ENCODE results near the gene GCKR.

The GCKR gene, protein sequence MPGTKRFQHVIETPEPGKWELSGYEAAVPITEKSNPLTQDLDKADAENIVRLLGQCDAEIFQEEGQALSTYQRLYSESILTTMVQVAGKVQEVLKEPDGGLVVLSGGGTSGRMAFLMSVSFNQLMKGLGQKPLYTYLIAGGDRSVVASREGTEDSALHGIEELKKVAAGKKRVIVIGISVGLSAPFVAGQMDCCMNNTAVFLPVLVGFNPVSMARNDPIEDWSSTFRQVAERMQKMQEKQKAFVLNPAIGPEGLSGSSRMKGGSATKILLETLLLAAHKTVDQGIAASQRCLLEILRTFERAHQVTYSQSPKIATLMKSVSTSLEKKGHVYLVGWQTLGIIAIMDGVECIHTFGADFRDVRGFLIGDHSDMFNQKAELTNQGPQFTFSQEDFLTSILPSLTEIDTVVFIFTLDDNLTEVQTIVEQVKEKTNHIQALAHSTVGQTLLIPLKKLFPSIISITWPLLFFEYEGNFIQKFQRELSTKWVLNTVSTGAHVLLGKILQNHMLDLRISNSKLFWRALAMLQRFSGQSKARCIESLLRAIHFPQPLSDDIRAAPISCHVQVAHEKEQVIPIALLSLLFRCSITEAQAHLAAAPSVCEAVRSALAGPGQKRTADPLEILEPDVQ

GRCh38 chr2:27496357-27497287 lies at the start of gene GCKR:
Gene GCKR (plus strand): TSS chr2:27496839. CDS start chr2:27496905, 66 bp downstream.
- DNase-seq: no peak

DNA sequence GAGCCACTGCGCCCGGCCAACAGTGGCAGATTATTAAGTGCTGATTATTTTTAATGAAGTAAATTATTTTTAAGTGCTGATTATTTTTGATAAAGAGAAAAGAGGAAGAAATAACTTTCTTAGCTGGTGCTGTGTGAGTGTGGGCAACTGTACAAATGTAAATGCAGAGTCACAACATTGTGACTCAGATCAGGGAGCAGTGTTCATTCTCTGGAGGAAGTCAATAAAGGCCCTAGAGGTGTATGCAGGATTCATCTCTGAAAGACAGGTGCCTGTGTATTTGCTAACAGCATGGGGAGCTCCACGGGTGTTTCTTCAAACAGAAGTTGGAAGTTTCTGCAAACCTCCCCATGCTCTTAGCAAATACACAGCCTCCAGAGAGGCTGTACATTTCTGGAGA lies 48.3 kb upstream of the GCKR start:
- no peak for DNase-seq

- no peak for DNase-seq
Measured at GRCh38 chr2:27451095-27451494, 45.5 kb upstream of the GCKR start.

DNA sequence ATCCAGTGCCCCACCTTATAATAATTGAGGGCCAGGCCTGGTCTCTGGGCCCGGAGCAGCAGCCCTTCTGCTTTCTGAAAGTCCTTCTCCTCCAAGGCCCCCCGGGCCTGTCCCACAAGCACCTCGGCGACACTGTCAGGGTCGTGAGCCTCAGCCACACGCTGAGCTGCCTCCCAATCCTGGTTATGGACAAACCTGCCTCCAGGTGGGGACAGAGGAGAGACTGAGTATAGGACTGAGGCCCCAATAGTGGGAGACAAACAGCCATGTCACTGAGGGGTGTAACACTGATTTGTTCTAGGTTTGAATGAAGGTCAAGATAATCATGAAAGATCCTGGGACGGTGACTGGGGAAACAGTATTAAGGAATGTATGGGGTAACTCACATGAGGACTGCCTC lies 42.7 kb upstream of the GCKR start:
- DNase-seq: no peak

- no peak for DNase-seq
Measured at GRCh38 chr2:27461118-27461517, 35.5 kb upstream of the GCKR start.

DNA sequence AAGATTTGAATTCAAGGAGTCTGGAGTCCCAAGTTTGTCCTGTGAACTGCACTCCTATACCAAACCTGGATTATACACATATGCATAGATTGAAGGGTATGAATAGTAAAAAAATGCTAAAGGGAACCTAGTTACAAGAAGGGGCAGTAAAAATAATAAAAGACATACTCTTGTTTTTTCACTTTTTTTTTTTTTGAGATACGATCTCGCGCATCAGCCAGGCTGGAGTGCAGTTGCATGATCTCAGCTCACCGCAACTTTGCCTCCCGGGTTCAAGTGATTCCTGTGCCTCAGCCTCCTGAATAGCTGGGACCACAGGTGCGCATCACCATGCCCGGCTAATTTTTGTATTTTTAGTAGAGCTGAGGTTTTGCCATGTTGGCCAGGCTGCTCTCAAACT lies 32.2 kb upstream of the GCKR start:
- DNase-seq: no peak

GRCh38 chr2:27471961-27472360 lies 24.7 kb upstream of the GCKR start:
- DNase-seq: no peak

- no peak for DNase-seq
Measured at GRCh38 chr2:27485496-27485895, 11.1 kb upstream of the GCKR start.

DNA sequence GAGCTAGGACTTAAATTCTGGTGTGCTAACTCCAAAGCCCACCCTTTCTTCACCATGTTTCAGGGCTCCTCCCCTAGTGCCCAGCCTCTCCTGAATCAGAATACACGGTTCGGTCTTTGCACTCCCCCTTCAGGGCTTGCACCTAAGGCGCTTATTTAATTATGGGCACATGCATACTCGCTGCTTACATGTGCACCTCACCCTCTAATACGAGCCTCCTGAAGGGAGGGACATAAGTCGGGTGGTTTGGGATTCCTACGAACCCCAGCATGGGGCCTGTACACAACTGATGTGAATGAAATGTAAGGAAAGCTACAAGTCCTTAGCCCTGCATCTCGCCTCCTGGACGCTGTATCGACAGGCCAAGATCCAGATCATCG lies 7.5 kb upstream of the GCKR start:
- DNase-seq: no peak

DNA sequence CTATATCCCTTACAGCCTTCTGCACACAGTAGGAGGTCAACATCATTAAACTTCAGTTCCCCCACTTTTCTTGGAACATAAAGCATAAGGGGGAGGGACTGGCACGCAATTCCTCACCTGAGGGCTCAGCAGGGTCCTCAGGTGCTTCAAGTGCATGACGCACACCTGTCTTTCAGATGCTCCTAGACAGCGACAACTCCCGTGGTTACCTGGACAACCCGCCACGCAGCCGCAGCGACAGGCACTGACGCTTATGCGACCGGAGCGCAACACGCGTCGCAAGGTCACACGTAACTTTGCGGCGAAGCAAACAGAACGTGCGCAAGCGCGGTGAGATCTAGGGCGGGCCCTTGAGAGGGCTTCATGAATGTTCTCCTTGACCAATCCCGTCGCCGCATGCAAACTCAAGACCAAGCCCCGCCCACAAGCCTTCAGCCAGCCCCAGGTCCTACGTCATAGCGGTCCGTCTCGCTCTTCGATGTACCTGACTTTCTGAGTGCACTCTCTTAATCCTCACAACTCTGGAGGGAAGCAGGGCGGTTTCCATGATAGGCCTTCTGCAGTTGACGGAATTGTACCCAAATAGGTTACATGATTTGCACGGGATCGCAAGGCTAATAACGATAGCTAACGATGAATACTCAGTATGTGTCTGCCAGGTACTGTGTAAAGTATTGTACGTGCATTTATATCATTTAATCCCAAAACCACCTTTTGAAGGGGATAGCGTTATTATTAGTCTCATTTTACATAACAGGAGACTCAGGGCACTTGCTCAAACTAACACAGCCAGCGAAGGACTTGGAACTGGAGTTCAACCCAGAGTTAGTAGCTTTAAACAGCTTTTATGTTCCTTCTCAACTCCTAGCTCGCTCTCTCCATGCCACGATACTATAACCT lies 6.9 kb upstream of the GCKR start, which contains the start of gene IFT172:
Gene IFT172, minus strand, starts transcription at position 246 of the 900 bp plus-strand sequence. Its CDS starts 90 bp downstream, at position 156.
- DNase-seq: peak; percentile 99

DNA sequence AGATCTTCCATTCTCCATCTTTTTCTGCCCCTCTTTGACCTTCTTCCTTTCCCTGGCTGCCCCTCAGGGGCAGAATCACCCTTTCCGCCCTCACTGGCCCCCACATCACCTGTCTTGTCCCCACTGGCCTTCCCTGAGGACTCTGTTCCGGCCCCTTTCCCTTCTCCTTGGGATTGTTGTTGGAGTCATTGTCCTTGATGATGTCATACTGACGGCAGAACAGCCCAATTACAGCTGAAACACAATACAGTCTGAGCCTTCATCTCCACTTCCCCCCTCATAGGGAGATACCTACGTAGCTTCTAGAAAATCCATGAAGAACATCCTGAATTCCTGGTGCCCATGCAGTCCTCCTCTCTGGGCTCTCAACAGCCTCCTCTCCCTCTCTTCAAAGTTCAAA lies 4.1 kb upstream of the GCKR start:
- DNase-seq: no peak

DNA sequence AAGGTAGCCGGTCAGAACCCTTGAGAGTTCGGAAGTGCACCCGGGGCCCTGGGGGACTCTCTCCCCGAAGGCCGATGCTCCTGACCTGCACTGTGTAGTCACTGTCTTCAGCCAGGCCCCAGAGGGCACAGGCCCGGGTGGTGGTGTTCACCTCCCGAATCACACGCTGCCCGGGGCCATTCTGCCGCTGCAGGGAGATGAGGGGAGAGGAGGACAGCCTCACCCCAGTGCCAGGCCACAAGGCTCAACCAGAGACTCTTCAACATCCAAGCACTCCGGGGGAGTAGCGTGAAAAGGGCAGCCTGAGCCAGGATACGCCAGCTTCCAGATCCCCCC lies 2.7 kb upstream of the GCKR start:
- DNase-seq: no peak

DNA sequence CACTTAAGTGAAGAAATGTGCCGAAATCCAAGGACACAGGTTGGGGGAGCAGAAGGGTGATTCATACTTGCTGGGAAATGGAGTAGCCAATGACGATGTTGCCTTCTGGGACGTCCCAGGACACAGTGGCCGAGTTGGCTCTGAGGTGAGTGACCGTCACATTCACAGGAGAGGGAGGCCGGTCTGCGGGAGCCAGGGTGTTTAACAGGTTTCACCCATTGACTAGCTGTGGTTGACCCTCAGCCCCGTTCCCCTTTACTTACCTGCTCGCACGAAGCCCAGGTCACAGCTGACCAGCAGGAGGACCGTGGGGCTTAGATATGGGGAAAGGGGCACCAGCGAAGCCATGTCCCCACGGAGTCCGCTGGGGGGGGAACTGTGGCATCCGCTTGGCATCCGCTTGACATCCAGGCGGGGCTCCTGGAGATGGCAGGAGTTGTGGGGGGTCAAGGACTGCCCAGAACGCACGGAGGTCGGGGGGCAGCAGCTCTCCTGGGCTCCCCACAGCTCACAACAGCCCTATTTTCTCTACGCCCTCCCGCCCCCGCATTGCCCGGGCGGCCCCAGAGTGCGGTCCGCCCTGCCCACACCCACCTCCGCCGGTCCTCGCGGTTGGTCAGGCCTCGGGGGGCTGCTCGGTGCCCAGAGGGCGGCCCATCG lies 2.2 kb upstream of the GCKR start:
- no peak for DNase-seq

GRCh38 chr2:27494944-27495554 lies 1.6 kb upstream of the GCKR start, which contains the start of gene FNDC4:
Gene FNDC4 (minus strand): TSS chr2:27495200. CDS start chr2:27494679, 521 bp downstream.
- peak in 1 of 2 donors; percentile 7 for DNase-seq

DNA sequence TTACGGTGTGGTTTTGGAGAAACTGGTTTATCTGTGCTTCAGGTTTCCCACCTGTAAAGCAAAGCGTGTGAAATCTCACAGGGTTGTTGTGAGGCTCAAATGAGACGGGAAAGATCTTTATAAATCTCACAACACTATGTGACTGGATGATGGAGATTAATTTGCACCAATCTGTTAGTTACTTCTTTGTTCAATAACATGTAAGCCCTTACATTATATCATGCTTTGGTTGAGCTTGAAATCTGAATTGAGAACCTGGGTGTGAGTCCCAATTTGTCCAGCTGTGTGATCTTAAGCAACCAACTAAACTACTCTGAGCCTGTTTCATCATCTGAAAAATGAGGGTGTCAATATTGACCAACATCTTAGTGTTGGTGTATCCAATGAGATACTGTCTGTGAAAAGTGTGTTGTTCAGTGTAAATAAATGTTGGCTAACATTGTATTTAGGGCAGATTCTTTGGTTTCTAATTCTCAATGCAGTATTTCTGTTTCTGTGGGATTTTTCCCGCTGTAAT lies 741 bp upstream of the GCKR start:
- no peak for DNase-seq

DNA sequence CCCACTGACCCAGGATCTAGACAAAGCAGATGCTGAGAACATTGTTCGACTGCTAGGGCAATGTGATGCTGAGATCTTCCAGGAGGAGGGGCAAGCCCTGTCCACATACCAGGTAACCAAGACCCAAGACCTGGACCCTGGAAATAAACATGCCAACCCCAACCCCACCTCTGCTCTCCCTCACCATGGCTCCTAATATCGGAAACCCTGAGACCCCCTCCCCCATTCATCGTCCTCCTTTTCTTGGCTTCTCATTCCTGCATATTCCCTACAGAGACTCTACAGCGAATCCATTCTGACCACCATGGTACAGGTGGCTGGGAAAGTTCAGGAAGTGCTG lies 619 bp downstream of the GCKR start:
- DNase-seq: no peak

- no peak for DNase-seq
Measured at GRCh38 chr2:27498975-27499374, 2.3 kb downstream of the GCKR start.

DNA sequence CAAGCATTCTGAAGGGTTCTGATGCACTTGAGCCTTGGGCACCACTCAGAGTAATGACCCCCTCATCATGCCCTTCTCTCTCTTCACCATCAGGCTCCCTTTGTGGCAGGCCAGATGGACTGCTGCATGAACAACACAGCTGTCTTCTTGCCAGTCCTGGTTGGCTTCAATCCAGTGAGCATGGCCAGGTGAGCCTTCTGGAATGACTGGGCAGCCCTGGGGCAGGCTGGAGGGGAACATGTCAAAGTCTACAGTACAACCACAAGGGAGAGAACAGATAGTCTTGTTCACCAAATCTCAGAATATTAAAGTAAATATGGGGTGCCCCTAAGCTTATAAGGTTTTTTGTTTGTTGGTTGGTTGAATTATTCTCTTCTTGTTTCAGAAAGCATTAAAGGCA lies 4.4 kb downstream of the GCKR start:
- no peak for DNase-seq

- no peak for DNase-seq
Measured at GRCh38 chr2:27502142-27502541, 5.5 kb downstream of the GCKR start.

DNA sequence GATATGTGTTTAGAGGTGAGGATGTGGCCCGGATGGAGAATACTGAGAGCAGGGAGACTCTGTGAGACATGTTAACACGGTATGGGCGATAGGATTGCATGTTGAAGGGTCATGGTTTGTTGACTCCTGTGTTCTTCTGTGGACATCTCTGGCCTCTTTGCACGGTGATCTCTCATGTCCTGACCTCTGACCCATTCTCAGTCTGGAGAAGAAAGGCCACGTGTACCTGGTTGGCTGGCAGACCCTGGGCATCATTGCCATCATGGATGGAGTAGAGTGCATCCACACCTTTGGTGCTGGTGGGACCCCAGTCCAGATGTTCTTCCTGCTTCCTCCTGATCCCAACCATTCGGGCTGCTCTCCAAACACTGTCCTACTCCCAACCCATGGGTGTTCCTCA lies 9.9 kb downstream of the GCKR start:
- no peak for DNase-seq

DNA sequence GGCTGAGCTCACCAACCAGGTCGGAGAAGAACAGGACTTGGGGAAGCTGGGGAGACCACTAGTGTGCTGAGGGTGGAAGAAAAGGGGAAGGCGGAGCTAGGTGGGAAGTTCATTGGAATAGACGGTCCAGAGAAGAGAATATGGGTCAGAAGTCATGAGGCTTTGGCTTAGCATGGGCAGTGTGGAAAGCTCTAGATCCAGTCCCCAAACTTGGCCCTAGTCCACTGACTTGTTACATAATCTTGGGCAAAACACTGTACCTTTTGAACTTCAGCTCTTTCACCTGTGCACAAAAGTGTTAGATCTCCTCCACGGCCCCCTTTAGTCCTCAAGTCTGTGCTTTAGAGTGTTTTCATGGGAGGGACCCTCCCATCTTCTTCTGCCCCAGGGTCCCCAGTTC lies 10.7 kb downstream of the GCKR start:
- DNase-seq: no peak
